GF-D8 (cell line): Measurements from ENCODE around the gene GULP1.

ENCODE experiments used
- DNase-seq: peaks from one replicate; lab custom pipeline; 2025; lab: John Stamatoyannopoulos, UW

The GULP1 gene

GRCh38 chr2:188367164-188367563 lies 75.5 kb downstream of the GULP1 start:
- DNase-seq: no peak

- DNase-seq: no peak
Measured at GRCh38 chr2:188369365-188369764, 77.7 kb downstream of the GULP1 start.

- DNase-seq: no peak
Measured at GRCh38 chr2:188378371-188378950, 86.8 kb downstream of the GULP1 start.

- no peak for DNase-seq
Measured at GRCh38 chr2:188379748-188380147, 88.1 kb downstream of the GULP1 start.

- no peak for DNase-seq
Measured at GRCh38 chr2:188380280-188380679, 88.6 kb downstream of the GULP1 start.

- no peak for DNase-seq
Measured at GRCh38 chr2:188381614-188382013, 89.9 kb downstream of the GULP1 start.

- no peak for DNase-seq
Measured at GRCh38 chr2:188382107-188382506, 90.4 kb downstream of the GULP1 start.

- DNase-seq: no peak
Measured at GRCh38 chr2:188383158-188383557, 91.5 kb downstream of the GULP1 start.

- DNase-seq: no peak
Measured at GRCh38 chr2:188385857-188386256, 94.2 kb downstream of the GULP1 start.

- DNase-seq: no peak
Measured at GRCh38 chr2:188388831-188389230, 97.2 kb downstream of the GULP1 start.

GRCh38 chr2:188391354-188391753 lies 99.7 kb downstream of the GULP1 start:
- DNase-seq: no peak

- no peak for DNase-seq
Measured at GRCh38 chr2:188394931-188395472, 103.3 kb downstream of the GULP1 start.

- no peak for DNase-seq
Measured at GRCh38 chr2:188395903-188396689, 104.4 kb downstream of the GULP1 start.

- no peak for DNase-seq
Measured at GRCh38 chr2:188399159-188399558, 107.5 kb downstream of the GULP1 start.

GRCh38 chr2:188403676-188404075 lies 112.0 kb downstream of the GULP1 start:
- no peak for DNase-seq

- no peak for DNase-seq
Measured at GRCh38 chr2:188404341-188405004, 112.8 kb downstream of the GULP1 start.

- DNase-seq: no peak
Measured at GRCh38 chr2:188406414-188406813, 114.7 kb downstream of the GULP1 start.

GRCh38 chr2:188410504-188411235 lies 119.0 kb downstream of the GULP1 start:
- DNase-seq: no peak

GRCh38 chr2:188412190-188412589 lies 120.5 kb downstream of the GULP1 start:
- no peak for DNase-seq

- DNase-seq: no peak
Measured at GRCh38 chr2:188414411-188414810, 122.7 kb downstream of the GULP1 start.

- DNase-seq: no peak
Measured at GRCh38 chr2:188414869-188415753, 123.4 kb downstream of the GULP1 start.
